Vagina (tissue), 2 donors: ENCODE measurements around the gene BAZ1B.

Source experiments
- CTCF ChIP-seq, 3 experiments: fragments of 450-650 bp in 2 of 3; fragments of 200-600 bp in 1 of 3; sonication (generic) in 1 of 3; IDR thresholded peaks; one replicate each; pipeline ENCODE4 v1.5.1; 2017 to 2019; ENCODE audit warnings: antibody characterized with exemption in 3 of 3, mild to moderate bottlenecking in 2 of 3, moderate library complexity in 2 of 3
- POLR2A ChIP-seq, 2 donors: fragments of 450-650 bp; IDR thresholded peaks; one replicate each; pipeline ENCODE4 v1.6.1; 2017; ENCODE audit warnings: antibody characterized with exemption in 2 of 2, mild to moderate bottlenecking in 2 of 2, moderate library complexity in 2 of 2
- POLR2AphosphoS5 ChIP-seq, 2 donors: sonication (generic); formaldehyde crosslinking; IDR thresholded peaks; one replicate each; pipeline ENCODE4 v1.9.0; 2017; ENCODE audit warnings: antibody characterized with exemption in 2 of 2, mild to moderate bottlenecking in 2 of 2, low read depth in 1 of 2; ENCODE audit not compliant: insufficient read depth in 1 of 2

GRCh38 chr7:73541722-73542121 lies 19.6 kb upstream of the BAZ1B start:
- TF ChIP-seq CTCF (IDR thresholded peaks at IDR 0.05) (no peak), POLR2A (IDR thresholded peaks at IDR 0.05) (no peak), POLR2AphosphoS5 (IDR thresholded peaks at IDR 0.05; ENCODE audit: insufficient read depth in 1 of 2, low read depth in 1 of 2) (no peak)
